Inflammatory macrophage (primary cell): ENCODE results near the gene BABAM1.
"Not testable (repeated sequence)": the region's sequence is repeated elsewhere in the genome, so short reads cannot be mapped to it uniquely, and the experiment has no call there.

Source experiments
- DNase-seq, 2 donors: peaks; one replicate each; pipeline ENCODE4 v3.0.0-alpha.2; 2020 to 2022

Gene BABAM1

DNA sequence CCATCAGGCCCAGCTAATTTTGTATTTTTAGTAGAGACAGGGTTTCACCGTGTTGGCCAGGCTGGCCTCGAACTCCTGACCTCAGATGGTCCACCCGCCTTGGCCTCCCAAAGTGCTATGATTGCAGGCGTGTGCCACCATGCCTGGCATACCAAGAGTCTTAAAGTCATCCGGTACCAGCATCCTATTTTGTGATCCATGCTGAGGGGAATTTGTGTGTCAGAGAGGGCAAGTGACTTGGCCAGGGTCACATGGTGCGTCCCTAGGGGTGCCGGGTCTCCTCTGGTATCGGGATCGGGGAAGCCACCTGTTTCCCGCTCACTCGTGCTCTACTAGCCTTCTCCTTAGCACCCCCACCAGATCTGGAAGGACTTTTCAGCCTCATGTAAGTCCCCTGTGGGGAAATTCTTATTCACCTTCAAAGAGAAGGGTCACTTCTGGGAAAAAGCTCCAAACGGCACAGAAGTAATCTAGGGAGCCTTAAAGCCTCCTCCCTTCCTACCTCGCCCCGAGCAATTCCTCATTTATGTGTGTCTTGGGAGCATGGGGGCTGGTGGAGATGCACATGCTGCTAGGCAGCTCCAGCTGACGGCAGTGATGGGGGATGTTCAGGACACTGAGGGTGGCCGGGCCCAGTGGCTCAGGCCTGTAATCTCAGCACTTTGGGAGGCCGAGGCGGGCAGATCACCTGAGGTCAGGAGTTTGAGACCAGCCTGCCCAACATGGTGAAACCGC is 8.4 kb downstream of the BABAM1 start:
- DNase-seq = no peak

- DNase-seq = no peak
Observed at GRCh38 chr19:17279436-17279835, 12.2 kb downstream of the BABAM1 start.

DNA sequence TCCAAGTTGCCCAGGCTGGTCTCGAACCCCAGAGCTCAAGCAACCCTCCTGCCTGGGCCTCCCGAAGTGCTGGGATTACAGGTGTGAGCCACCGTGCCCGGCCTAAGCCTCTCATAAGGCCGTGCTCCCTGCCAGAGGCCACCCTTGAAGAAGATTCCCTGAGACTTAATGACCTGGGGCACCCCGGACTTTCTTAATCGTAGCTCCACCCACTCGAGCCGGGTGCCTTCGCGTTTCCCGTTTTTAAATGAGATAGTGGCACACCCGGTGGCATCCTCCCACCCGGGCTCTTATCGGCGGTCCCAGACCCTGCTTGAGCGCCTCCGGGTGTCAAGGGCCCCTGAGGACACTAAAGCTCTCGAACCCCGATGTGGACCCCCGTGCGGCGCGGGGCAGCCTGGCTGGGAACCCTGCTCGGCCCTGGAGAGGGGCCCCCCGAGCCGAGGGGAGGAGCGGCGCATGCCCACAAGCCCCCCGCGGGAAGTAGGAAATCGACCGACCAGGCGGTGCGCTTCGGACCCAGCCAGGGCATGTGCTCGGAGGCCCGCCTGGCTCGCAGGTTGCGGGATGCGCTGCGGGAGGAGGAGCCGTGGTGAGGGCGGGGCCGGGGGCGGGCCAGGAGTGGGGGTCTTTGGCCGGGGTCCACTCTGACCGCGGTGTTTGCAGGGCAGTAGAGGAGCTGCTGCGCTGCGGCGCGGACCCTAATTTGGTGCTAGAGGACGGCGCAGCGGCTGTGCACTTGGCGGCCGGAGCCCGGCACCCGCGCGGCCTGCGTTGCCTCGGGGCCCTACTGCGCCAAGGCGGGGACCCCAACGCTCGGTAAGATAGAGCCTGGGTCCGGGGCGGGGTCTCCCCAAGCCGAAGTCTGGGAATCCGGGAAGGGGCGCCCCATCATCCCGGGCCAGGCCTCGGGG is 14.4 kb downstream of the BABAM1 start, which contains the start of gene ANKLE1:
Gene ANKLE1, plus strand, starts transcription at position 511 of the 914 bp plus-strand sequence. Its CDS starts 20 bp downstream, at position 531.
- DNase-seq = peak; percentile 70 to 80

DNA sequence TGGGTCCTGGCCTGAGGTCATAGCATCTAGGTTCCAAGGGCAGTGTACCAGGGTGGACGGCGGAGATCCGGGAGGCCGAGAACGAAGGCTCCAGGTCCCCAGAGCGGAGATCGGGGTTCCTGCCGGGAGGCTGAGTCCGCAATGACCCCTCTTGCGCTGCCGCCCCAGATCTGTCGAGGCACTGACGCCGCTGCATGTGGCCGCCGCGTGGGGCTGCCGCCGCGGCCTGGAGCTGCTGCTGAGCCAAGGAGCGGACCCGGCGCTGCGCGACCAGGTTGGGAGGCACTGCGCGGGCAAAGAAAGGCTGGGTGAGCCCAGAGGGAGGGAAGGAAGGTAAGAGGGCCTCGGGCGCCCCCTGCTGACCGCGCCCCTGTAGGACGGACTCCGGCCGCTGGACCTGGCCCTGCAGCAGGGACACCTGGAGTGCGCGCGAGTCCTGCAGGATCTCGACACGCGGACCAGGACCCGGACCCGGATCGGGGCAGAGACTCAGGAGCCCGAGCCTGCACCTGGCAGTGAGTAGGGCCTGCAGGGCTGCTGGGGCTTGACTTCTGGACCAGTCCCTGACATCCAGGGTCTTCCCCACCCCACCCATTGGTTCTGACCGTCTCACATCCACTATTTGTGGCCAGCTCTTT is 15.4 kb downstream of the BABAM1 start:
- peak; percentile 72 to 73 for DNase-seq

GRCh38 chr19:17283504-17283996 is 16.3 kb downstream of the BABAM1 start:
- no peak for DNase-seq

DNA sequence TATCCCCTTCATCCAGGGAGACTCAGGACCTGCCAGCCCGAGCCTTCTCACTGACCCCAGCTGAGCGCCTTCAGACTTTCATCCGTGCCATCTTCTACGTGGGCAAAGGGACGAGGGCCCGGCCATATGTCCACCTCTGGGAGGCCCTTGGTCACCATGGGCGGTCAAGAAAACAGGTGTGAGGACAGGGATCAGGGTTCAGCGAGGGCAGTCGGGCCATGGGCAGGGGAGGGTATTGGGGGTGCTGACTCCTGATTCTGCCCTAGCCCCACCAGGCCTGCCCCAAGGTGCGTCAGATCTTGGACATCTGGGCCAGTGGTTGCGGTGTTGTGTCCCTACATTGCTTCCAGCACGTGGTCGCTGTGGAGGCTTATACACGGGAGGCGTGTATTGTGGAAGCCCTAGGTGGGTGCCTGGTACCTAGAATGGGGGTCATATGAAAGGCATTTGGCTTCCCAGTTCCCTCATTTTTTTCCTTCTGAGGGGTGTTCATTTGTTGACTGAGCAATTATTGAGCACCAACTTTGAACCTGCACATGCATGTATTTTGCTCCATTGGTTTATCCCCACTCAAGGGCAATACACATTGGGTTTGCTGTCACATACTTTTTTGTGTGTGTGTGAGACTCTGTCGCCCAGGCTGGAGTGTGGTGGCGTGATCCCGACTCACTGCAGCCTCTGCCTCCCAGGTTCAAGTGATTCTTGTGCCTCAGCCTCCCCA is 18.3 kb downstream of the BABAM1 start:
- DNase-seq = no peak

- DNase-seq = no peak
Observed at GRCh38 chr19:17286263-17286662, 19.0 kb downstream of the BABAM1 start.

- no peak for DNase-seq
Observed at GRCh38 chr19:17286752-17287151, 19.5 kb downstream of the BABAM1 start.

- DNase-seq = peak; percentile 73 to 87
Observed at GRCh38 chr19:17289489-17289888, 22.2 kb downstream of the BABAM1 start.

- peak; percentile 85 to 89 for DNase-seq
Observed at GRCh38 chr19:17292301-17293074, 25.2 kb downstream of the BABAM1 start.

DNA sequence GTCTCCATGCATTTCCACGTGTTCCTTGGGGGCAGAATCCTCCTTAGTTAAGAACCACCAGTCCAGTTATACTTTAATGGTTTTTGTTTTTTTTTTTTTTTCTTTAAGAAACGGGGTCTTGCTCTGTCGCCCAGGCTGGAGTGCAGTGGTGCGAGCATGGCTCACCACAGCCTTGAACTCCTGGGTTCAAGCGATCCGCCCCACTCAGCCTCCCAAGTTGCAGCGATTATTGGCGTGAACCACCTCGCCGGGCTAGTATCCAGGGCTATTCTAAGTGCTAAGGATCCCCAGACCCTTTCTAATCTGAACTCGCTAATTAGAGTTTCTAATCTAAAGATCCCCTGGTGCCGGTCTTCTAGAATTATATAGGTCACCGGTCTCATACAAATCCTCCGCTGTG is 26.4 kb downstream of the BABAM1 start:
- no peak for DNase-seq

GRCh38 chr19:17294051-17294891 is 27.0 kb downstream of the BABAM1 start:
- peak in 1 of 2 donors; percentile 18 for DNase-seq

DNA sequence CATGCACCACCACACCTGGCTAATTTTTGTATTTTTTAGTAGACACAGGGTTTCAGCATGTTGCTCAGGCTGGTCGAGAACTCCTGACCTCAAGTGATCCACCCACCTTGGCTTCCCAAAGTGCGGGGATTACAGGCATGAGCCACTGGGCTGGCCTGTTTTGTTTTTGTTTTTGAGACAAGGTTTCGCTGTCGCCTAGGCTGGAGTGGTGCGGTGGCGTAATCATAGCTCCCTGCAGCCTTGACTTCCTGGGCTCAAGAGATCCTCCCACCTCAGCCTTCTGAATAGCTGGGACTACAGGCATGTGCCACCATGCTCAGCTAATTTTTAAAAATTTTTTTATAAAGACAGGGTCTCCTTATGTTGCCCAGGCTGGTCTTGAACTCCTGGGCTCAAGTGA is 28.3 kb downstream of the BABAM1 start:
- not testable (repeated sequence) for DNase-seq

- peak in 1 of 2 donors; percentile 9 for DNase-seq
Observed at GRCh38 chr19:17296273-17296672, 29.0 kb downstream of the BABAM1 start.

DNA sequence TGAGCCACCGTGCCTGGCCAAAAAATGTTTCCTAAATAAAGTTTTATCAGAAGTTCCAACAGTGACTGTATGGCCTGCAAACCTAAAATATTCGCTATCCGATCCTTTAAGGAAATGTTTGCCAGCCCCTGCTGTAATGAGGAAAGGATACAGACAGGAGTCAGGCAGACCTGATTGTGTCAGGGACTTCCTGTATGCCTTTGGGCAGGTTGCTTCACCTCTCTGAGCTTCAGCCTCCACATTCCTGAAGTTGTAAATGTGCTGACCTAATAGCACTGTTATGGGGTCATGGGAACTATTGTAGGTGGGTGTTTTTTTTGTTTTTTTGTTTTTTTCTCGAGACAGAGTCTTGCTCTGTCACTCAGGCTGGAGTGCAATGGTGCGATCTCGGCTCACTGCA is 29.7 kb downstream of the BABAM1 start:
- no peak for DNase-seq

DNA sequence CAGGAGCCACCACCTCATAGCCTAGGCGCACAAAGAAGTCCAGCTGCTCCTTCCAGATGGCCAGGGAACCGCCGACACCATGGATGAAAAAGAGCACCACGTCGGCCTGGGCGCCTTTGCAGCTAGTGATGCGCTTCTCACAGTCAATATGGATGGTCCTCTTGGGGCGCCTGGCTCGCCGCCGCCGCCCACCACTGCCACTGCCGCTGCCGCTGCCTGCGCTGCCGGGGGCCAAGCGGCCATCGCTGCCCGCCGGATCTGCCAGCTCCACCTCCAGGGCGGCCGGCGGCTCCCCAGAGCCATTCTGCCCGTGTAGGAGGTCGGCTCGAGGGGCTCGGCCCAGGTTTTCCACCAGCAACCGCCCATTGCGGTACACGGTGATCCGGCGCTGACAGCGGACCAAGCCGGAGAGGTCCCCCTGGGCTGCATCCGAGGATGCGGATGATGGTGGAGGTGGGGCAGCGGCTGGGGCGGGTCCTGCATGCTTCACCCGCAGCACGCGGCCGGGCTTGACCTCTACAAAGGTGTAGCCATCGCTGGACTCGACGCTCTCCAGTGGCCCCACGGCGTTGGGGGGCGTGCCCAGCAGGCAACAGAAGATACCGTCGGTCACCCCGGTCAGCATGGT is 33.9 kb downstream of the BABAM1 start:
- DNase-seq = no peak

GRCh38 chr19:17302391-17303166 is 35.3 kb downstream of the BABAM1 start:
- peak; percentile 57 to 66 for DNase-seq

GRCh38 chr19:17303167-17303939 is 36.1 kb downstream of the BABAM1 start, which contains the start of gene ABHD8:
ABHD8 (minus strand) TSS chr19:17303425; CDS start chr19:17301616, 1,809 bp downstream.
- peak; percentile 97 to 98 for DNase-seq
